NCI-H1436 (cell line): ENCODE measurements around the gene EDN2.

Experiments
- DNase-seq: peaks from one replicate; lab custom pipeline; 2025; lab: John Stamatoyannopoulos, UW

Gene EDN2

DNA sequence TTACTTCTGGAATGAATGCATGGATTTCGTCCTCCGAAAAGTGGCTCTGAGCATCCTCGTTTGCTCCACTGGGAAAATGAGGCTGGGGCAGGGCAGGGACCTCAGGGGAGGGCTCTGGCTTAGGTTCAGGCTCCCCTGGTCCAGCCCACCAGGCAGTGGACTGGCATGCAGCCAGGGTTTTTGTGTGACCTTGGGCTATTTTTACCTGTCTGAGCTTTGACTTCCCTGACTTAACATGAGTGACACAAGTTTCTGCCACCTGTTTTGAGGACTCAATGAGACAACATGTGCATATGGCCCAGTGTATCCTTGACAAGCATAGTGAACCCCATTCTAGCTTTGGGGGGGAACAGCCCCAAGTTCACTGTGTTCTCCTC, 32.6 kb upstream of the EDN2 start:
- DNase-seq: no peak

DNA sequence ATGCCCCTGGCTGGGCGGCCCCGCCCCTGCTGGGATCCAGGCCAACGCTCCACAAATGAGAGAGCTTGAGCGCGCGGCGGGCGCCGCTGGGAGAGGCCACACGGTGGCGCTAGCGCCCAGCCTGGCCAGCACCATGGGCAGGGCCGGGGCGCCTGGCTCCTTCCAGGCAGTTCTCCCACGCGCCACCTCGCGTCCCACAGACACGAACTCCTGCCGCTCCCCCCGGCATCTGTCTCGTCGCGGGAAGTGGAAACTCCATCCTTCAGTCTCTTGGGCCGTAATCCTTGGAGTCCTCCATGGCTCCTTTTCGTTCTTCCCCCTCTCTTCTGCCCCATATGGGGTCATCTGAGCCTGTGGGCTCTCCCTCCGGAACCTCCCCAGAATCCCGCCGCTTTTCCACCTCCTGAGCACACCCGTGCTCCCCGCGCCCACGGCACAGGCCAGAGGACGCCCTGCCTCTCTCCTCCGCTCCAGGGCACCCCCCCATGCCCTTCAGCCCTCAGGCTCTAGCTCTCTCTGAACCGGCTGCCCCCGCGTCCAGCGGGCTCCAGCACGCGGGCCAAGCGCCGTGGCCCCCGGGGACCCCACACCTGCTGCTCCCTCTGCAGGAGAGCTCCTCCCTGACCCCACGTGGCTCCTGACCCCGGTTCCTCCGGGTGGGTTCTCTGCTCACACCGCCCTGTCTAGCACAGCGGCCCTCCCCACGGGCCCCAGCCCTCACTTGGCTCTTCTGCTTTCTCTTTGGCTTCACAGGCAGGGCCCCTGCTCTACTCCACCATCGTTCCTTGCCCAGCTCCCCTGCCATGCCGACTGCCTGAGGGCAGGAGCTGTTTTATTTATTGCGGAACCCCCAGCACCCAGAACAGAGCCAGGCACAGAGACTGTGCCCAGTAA, 31.9 kb upstream of the EDN2 start:
- DNase-seq: peak; percentile 66

DNA sequence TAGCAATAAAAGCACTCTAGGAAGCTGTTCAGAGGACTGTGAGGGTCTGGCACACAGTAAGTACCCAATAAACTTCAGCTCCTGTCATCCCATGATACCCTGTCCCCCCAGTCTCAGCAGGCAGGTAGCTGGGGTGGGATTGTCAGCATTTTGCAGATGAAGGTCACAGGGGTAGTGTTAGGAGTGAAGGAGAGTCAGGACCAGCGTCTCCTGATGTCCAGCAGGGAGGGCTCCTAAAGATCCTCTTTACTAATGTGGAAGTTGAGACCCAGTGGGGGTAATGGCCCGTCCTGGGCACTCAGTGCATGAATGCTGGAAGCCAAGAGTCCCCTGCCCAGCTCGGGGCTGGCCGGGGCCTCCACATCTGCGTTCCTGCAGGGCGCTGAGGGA, 31.3 kb upstream of the EDN2 start:
- DNase-seq: no peak

DNA sequence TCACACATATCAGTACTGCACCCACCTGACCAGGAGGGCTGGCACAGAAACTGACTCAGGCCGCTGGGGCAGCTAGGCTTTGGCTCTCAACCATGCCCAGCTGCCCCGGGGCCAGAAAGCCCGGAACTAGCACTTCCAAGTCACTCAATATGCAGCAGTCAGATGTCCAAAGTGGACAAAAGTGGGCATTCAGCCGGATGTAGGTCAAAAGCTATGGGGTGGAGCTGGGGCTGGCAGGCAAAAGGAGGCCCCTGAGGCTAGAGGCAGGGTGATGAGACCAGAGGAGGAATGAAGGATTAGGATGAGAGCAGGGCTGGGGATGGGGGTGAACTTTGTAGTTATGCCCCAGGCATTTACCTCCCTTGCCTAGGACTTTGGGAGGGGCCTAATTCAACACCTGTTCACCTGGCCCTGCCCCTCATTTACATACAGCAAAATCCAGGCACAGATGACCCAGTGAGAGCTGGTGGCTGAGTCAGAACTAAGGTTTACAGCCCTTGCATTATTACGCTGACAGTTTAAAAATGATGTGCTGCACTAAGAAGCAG, 30.7 kb upstream of the EDN2 start:
- DNase-seq: no peak

DNA sequence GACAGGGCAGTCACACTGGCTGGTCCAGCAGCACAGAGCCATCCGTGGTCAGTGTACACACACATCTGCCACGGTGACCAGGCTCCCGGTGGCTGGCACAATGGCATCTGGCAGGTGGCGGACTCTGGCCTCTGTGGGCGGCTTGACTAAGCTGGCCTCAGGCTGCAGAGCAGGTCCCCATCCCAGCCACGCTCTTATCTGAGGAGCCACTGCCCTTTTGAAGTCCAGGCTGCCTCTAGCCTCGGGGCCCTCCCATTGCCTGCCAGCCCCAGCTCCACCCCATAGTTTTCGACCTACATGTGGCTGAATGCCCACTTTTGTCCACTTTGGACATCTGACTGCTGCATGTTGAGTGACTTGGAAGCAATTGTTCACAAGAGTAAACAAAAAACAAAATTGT, 29.9 kb upstream of the EDN2 start:
- DNase-seq: no peak

DNA sequence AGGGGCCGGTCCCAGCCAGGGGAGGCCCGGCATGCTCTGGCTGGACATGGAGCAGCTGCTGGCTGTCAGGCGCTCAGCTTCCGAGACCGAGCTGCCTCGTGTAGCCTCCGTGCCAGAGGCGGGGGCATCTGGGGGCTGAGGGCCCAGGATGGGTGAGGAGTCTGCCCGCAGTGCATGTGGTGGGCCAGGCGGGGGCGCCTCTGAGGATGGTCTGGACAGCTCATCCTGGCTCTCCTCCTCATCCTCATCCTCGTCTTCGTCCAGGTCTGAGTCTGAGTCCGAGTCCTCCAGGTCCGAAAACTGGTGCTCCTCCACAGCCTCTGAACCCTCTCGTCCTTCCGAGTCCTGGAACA, 28.9 kb upstream of the EDN2 start:
- no peak for DNase-seq

DNA sequence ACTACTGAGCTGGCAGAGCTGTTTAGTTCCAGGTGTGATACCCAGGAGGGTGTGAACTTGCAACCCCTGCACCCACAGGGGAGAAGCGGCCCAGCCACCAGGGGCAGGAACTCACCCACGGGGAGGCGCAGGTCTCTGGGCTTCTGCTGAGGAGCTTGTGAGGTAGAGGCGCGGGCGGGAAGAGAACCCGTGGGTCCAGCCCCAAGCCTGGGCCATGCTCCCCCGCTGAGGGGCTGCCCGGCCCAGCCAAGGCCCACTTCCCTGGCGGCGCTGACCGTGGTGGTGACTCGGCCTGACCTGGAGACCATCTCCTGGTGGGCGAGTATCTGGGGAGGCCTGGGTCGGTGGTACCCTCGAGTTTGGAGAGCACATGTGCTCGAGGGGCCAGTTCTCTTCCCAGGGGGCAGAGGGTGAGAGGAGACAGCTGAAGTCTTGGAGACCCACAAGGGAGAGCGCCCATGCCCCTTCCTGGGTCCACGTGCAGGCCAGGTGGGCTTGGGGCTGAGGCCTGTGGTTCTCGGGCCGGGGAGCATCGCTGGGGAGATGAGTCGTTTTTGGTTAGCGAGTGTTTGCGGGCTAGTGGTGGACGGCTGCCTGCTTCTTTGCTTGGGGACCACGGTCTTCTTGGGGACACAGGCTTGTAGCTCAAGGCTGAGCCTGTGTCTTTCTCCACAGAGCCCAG, 28.4 kb upstream of the EDN2 start:
- no peak for DNase-seq

DNA sequence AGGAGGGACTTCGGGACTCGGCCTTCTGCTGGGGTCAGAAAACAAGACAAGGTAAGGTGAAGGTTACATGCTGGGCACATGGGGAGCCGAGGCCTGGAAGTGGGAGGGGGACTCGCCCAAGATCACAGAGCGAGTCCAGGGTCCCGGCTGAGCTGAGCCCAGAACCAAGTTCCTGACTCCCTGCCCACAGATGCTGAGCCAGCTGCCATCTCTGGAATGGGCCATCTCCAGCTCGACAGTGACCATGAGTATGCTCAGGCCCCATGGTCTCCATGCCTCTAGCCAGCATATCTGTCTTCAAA, 26.7 kb upstream of the EDN2 start:
- DNase-seq: no peak

DNA sequence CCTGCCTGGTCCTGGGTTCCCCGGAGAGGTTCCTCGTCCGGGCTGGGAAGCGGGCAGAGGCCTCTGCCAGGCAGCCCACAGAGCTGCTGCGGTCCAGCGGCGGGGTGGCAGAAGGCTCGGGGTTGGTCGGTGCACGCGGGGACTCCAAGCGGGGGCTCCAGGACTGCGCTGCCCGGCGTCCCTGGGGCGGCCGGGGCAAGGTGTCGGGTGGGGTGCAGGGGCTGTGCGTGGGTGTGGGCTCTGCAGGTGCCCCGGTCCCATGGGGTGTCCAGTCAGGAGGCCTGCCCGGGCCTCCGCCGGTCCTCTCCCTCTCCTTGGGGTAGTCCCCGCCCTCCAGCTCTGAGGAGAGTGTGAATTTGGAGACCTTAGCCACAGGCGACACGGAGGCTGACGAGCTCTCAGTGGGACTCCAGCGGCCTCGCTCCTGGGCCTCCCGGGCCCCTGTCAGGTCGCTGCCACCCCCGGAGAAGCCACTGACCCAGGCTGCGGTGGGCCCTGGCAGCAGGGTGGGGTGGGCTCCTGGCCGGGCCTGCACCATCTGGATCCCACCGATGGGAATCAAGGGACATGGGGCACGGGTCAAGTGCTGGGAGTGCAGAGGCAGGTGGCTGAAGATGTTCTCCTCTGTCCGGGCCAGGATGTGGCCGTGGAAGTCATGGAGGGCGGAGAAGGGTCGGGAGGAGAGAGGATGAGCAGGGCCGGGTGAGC, 26.2 kb upstream of the EDN2 start:
- no peak for DNase-seq

DNA sequence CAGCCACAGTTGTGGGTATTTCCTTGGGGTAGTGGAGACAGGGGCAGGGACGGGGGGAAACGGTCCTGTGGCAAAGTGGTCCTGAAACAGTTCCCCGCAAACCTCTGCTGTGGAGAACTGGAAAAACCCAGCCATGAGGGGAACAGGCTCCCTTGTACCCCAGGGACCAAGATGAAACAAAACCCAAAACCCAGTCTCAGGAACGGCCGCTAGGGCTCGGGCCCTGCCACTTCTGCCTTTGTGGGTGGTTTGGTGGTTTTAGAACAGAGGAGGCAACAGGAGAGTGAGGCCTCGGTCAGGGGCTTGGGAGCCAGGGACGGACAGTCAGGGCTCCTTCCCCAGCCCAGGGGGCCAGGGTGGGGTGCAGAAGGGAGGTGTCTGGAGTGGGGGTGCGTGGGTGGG, 24.8 kb upstream of the EDN2 start:
- DNase-seq: no peak

DNA sequence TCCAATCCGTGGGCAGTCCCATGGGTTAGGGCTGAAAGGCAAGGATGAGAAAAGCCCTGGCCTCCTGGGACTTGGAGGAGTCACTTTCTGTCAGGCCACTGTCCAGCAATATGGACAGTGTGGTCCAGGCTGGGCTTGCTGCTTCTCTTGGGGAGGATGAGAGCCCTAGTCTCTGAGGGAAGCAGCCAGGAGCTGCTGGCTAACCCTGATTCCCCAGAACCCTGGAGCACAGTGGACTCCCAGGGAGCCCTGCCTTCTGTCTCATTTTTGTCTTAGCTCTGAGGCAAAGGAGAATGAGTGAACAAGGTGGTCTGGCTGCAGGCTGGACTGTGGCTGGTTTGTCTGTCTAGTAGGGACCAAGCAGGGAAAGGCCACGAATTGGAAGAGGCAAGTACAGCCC, 23.8 kb upstream of the EDN2 start:
- DNase-seq: no peak

DNA sequence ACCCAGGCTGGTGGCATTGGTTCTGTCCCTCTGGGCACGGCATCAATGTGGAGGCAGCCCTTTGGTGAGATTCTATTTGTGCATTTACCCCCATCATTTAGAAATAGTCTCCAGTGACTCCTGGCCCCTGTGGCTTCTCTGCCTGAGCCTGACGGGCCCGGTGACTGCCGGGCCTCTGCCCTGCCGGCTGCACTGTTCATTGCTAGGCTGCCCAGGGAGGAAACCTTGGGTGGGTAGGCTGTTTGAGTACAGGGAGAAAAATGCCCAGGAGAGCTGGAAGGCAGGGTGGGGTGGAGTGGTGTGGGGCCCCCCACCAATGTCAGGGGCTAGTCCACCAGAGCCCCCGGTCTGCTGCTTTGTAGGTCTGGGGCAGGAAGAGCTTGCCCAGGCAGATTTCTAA, 23.4 kb upstream of the EDN2 start:
- no peak for DNase-seq

DNA sequence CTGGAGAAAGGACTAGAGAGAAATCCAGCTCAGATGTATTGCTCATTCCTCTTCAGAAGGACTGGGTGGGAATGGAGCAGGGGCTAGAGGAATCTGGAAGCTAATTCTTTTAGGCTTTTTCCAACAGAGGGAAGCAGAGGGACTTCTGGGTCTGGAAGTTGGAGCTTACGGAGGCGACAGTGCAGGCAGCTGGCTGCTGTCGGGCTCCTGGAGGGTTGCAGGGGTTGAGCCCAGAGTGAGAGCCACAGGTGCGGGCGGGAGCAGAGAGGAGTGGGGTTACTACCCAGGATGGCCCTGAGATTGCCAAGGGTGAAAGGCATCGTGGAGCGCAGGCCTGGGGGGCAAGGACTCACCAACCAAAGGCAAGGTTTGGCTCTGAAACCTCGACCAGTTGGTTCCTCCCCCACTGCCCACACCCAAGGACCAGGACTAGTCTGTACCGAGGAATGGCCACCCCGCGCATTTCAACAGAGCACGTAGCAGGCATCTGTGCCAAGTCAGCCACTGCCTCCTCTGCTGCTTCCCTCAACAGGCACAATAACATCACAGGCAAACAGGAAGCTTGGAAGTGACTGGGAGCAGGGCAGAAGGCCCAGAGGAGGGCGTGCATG, 22.7 kb upstream of the EDN2 start:
- DNase-seq: no peak

DNA sequence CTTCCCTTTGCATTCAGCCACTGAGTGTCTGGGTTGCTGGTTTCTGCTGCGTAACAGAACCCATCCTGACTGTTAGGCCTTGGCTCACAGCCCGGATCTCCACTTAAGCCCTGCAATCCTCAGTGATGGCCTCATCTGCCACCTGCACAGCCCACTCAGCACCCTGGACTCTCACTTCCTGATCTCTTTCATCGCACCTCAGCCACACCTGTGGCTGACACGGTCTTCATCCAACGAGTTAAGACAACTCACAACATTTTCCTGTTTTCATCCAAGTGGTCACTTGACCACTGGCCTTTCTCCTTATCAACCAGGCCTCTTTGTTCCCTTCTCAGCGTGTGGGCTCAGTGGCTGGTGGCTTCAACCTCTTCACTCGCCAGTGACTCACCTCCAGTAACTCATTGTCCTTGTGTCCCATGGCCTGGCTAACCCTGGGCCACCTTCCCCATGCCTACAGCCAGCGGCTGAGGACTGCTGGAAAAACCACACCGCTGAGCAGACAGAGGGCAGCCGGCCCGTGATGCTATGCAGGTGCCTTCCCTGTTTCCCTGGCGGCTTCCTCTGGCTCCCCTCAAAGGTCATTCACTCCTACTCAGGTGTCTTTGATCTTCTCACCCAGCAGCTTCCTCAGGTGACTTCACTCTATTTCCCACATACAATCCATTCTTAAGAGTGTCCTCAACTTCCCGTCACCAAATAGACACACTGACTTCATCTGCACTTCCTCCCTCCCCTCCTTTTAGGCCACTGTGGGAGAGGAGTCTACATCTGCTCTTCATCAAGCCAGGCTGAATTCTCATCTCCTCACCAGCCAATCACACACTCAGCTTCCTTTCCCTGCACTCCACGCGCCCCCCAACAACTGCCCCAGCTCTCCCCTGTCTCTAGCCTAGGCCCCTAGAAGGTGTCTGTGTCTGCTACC, 19.9 kb upstream of the EDN2 start:
- peak; percentile 27 for DNase-seq

DNA sequence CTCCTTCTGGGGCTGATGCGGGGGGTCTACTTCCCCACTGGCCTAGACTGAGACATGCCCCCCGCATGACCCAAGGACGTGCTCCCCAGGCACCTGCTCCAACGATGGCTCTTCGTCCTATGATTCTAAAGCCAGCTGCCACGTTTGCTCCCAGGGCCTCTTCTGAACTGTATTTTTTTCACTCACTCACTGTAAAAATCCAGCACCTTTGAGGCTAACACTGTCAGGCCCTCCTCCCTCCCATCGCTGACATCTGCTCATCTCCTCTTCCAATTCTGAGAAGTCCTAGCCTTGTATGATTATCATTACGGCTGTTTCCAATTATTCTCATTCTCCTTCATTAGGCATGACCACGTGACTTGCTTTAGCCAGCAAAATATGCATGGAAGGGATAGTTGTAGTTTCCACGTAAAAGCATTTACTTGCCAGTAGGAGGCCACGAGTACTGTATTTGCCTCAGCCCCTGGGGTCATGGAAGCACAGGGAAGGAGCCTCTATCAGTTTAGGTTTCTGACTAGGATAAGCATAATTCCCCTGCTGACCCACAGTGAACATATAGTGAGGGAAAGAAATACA, 19.1 kb upstream of the EDN2 start:
- no peak for DNase-seq

DNA sequence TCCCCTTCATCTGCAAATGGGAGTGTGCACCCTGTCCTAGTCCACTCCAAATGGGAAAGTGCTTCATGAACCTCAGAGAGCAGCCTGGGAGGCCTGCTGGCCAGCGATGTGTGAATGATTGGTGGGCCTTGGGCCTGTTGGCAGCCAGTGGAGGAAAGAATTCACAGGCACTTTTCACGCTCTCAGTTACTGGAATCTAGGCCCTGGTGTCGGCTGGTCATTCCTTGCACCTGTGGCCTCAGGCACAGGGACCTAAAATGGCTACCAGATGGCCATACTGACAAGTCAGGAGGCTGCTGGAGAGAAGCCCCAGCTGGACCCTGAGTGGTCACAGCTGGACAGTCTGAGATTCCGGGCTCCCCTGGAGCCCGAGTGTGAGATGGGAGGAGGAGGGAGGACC, 18.4 kb upstream of the EDN2 start:
- no peak for DNase-seq

DNA sequence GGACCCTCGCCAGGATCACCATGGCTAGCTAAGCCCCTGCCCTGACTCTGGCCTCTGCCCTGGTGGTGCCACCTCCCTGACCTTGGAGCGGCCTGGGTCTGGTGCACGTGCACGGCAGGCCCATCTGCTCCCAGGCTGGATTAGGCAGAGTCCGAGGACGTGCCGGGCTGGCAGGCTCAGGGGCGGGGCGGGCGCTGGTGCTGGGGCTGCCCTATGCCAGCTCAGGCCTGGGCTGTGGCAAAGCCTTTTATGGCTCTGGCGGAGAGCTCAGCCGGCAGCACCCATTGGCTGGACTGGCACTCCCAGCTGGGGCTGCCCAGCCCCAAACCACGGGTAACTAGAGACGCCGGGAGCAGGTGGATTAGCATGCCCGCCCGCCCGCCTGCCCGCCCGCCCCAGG, 17.1 kb upstream of the EDN2 start:
- DNase-seq: no peak

DNA sequence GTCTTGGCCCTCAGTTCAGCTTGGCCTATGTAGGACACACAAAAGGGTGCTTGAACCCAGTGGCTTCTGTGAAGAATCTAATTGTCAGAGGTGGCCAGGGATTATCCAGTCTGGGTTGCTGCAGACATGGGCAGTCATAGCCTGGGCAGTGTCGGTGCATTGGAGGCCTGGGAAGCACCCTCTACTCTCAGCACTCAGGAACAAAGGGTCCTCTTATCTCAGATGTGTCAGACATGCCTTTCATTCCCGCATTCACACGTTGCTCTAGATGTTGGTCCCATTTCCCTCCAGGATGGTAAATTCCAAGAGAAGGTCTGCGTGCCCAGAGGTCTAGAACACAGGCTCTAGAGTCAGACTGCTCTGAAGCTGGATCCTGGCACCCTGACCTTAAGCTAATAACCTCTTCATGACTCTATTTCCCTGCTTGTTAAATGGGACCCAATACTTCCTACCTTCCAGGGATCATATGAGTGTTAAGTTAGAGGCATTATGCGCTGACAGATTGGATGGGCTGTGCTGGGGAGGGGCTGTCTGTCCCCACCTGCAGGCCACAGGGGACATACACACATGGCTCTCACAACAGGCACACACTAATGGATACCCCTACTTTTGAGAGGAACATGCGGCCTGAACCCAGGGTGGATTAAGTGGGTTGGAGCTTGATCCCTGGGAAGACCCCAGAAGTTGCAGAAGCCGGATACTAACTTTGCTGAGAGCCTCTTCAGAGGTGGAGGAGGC, 16.5 kb upstream of the EDN2 start:
- DNase-seq: no peak

DNA sequence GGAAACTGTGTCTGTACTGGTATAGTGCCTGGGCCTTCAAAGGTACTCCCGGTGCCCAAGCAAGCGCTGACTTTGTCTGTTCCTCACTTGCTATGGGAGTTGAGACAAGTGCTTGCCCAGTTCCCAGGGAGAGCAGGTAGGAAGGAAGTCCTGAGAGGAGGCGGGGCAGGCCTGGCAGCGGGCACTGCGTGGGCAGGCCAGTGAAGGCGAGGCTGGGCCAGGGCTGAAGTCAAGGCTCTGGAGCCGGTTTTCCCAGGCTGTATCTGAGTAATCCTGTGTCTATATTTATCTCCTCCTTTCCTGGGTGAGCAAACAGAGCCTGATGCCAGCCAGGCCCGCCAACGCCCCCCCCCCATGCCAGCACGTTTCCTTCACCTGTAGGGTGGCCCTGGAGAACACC, 15.9 kb upstream of the EDN2 start:
- no peak for DNase-seq

DNA sequence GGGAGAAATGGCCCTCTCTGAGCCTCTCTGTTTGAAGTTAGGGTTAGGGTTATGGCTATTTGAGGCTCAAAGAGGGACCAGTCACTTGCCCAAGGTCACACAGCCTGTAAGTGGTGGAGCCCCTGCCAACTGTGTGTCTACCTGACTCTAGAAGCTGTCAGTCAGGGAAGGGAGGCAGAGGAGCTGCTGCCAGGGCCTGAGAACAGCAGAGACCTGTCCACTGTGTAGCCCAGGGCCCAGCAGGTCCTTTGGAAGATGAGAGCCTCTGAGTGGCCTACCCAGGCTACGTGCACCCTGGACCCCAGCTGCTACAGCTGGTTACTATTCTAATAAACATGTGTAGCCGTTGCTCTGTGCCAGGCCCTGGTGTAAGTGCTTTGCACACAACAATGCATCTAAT, 15.1 kb upstream of the EDN2 start:
- DNase-seq: no peak

DNA sequence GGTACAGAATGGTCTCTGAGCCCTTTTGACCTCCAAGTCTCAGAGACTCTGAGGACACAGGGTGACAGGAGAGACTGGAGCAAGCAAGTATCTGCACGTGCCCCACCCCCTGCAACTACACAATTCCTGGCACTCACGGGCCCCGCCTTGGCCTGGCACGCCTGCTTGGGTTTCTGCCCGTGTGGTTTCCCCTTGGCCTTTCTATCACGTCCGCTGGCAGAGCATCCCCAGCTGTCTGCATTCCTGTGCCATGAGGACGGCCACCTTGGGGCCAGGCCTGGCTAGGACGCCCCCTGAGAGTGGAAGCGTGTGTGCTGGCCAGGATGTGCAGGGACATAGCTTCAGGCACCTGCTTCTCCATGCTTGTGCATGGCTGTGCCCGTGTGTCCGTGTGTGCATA, 14.3 kb upstream of the EDN2 start:
- DNase-seq: no peak
